Fibroblast of lung (primary cell): ENCODE measurements around the gene SPATA32. TPM values are rescaled to one million over a fixed set of nuclear protein-coding genes. Genes with fewer than 3 reads are reported as not detected.

Source experiments
- DNase-seq, 2 donors: peaks; one replicate each; pipeline versions ENCODE4 v3.0.0 to v3.0.0-alpha.2; 2010; ENCODE audit warnings: low read depth in 2 of 2
- H2AFZ ChIP-seq: 2 replicates; pipeline ENCODE4 v1.5.1; 2012; ENCODE audit warnings: low read length, control low read depth, inconsistent platforms
- H3K27ac ChIP-seq: 2 replicates; pipeline ENCODE4 v1.5.1; 2011; ENCODE audit warnings: low read length, control low read depth; ENCODE audit not compliant: insufficient read depth
- H3K27me3 ChIP-seq: 2 replicates; pipeline ENCODE4 v1.5.1; 2011; ENCODE audit warnings: mild to moderate bottlenecking, low read length; ENCODE audit not compliant: control insufficient read depth, insufficient read depth
- H3K36me3 ChIP-seq: 2 replicates; pipeline ENCODE4 v1.5.1; 2011; ENCODE audit warnings: low read length; ENCODE audit not compliant: control insufficient read depth, insufficient read depth
- H3K4me1 ChIP-seq: 2 replicates; pipeline ENCODE4 v1.5.1; 2011; ENCODE audit warnings: low read length; ENCODE audit not compliant: control insufficient read depth, insufficient read depth; ENCODE audit errors: extremely low read depth
- H3K4me2 ChIP-seq: 2 replicates; pipeline ENCODE4 v1.5.1; 2011; ENCODE audit warnings: low read length, control low read depth; ENCODE audit not compliant: insufficient read depth; ENCODE audit errors: extremely low read depth
- H3K4me3 ChIP-seq, 4 experiments: fragments of 200-600 bp in 1 of 4; sonication (generic) in 1 of 4; replicated peaks in 1 of 4; 2 replicates each; pipeline ENCODE4 v1.5.1; 2011 to 2016; ENCODE audit warnings: low read length in 4 of 4, low read depth in 3 of 4, mild to moderate bottlenecking in 3 of 4, control low read depth in 2 of 4, inconsistent platforms in 1 of 4, mixed read lengths in 1 of 4; ENCODE audit not compliant: insufficient read depth in 1 of 4; ENCODE audit errors: control extremely low read depth in 1 of 4
- H3K79me2 ChIP-seq: 2 replicates; pipeline ENCODE4 v1.5.1; 2012; ENCODE audit warnings: mild to moderate bottlenecking, low read length, inconsistent platforms; ENCODE audit not compliant: control insufficient read depth, insufficient read depth
- H3K9ac ChIP-seq: 2 replicates; pipeline ENCODE4 v1.5.1; 2011; ENCODE audit warnings: mild to moderate bottlenecking, low read length, control low read depth; ENCODE audit not compliant: insufficient read depth
- H3K9me3 ChIP-seq: 2 replicates; pipeline ENCODE4 v1.5.1; 2012; ENCODE audit warnings: low read depth, low read length; ENCODE audit not compliant: control insufficient read depth, insufficient read depth
- H4K20me1 ChIP-seq: 2 replicates; pipeline ENCODE4 v1.5.1; 2011; ENCODE audit warnings: low read length; ENCODE audit not compliant: control insufficient read depth, insufficient read depth; ENCODE audit errors: extremely low read depth
- CTCF ChIP-seq, 2 donors: IDR thresholded peaks in 1 of 2; conservative IDR thresholded peaks in 1 of 2; 1 replicate in 1 of 2; 2 replicates in 1 of 2; pipeline ENCODE4 v1.5.1; 2011 to 2012; ENCODE audit warnings: low read length in 2 of 2, control low read depth in 1 of 2, inconsistent platforms in 1 of 2, low read depth in 1 of 2, mild to moderate bottlenecking in 1 of 2
- EZH2 ChIP-seq: IDR thresholded peaks from 2 replicates; pipeline ENCODE4 v1.5.1; 2012; ENCODE audit warnings: low read length, control low read depth, mild to moderate bottlenecking; ENCODE audit errors: missing control alignments
- polyA plus RNA-seq, 2 donors: library from polyadenylated mRNA; depleted of rRNA in 1 of 2; stranded (reverse) in 1 of 2; unstranded in 1 of 2; fragments of >200 nt; gene quantifications; 2 replicates each; pipeline ENCODE4 v1.2.1, GENCODE V29; 2011 to 2012; ENCODE audit warnings: missing spikeins in 1 of 2
- total RNA-seq: library from RNA; depleted of rRNA; stranded (reverse); fragments of >200 nt; gene quantifications from 2 replicates; pipeline ENCODE4 v1.2.1, GENCODE V29; 2014

SPATA32 gene
- total and polyA plus RNA-seq, 2 donors (not counting 1 experiment from before 2014, with no cell fraction given), result not detected

- Histone ChIP-seq H2AFZ (no peak overlapping the region), H3K9ac (no peak overlapping the region), H3K79me2 (no peaks in the 10 kb centered on the region), H3K4me3 (peak overlapping the region; percentile 39 to 57 (median 54)), H4K20me1 (no peaks in the 10 kb centered on the region), H3K27me3 (peaks cover 2% of the 10 kb centered on the region), H3K4me2 (peak overlapping the region; percentile 98), H3K9me3 (no peaks in the 10 kb centered on the region), H3K36me3 (no peaks in the 10 kb centered on the region), H3K4me1 (no peaks in the 10 kb centered on the region), H3K27ac (no peak overlapping the region)
- TF ChIP-seq EZH2 (no peak), CTCF (conservative IDR thresholded peaks at IDR 0.05 in 1 of 2, IDR thresholded peaks at IDR 0.05 in 1 of 2; ENCODE audit: low read depth in 1 of 2, low read length in 2 of 2) (no peak)
- DNase-seq, result peak in 1 of 2 donors; percentile 24
Observed at GRCh38 chr17:45248132-45248957, 13.5 kb downstream of the SPATA32 start.

GRCh38 chr17:45247429-45248131, 14.3 kb downstream of the SPATA32 start:
- Histone ChIP-seq H3K79me2 (no peaks in the 10 kb centered on the region), H3K27ac (no peak overlapping the region), H3K36me3 (no peaks in the 10 kb centered on the region), H3K9me3 (no peaks in the 10 kb centered on the region), H3K4me1 (no peaks in the 10 kb centered on the region), H4K20me1 (no peaks in the 10 kb centered on the region), H2AFZ (peak overlapping the region; percentile 65), H3K4me3 (peak overlapping the region; percentile 39 to 57 (median 54)), H3K9ac (peak overlapping the region; percentile 58), H3K27me3 (peaks cover 2% of the 10 kb centered on the region), H3K4me2 (peak overlapping the region; percentile 98)
- TF ChIP-seq EZH2 (no peak), CTCF (conservative IDR thresholded peaks at IDR 0.05 in 1 of 2, IDR thresholded peaks at IDR 0.05 in 1 of 2; ENCODE audit: low read depth in 1 of 2, low read length in 2 of 2) (no peak)
- peak; percentile 83 to 89 for DNase-seq

GRCh38 chr17:45246861-45247428, 14.9 kb downstream of the SPATA32 start:
- DNase-seq, result peak; percentile 15 to 23
- H3K27me3 ChIP-seq, result peaks cover 2% of the 10 kb centered on the region
- H2AFZ ChIP-seq, result peak overlapping the region; percentile 65
- no peaks in the 10 kb centered on the region for H3K9me3 ChIP-seq
- no peaks in the 10 kb centered on the region for H3K4me1 ChIP-seq
- H3K9ac ChIP-seq, result peak overlapping the region; percentile 58
- TF ChIP-seq EZH2 (no peak), CTCF (conservative IDR thresholded peaks at IDR 0.05 in 1 of 2, IDR thresholded peaks at IDR 0.05 in 1 of 2; ENCODE audit: low read depth in 1 of 2, low read length in 2 of 2) (peak; percentile 39 to 55)
- no peak overlapping the region for H3K27ac ChIP-seq
- H3K79me2 ChIP-seq, result no peaks in the 10 kb centered on the region
- H4K20me1 ChIP-seq, result no peaks in the 10 kb centered on the region
- H3K4me3 ChIP-seq, result peak overlapping the region; percentile 39 to 57 (median 54)
- peak overlapping the region; percentile 98 for H3K4me2 ChIP-seq
- H3K36me3 ChIP-seq, result no peaks in the 10 kb centered on the region
